NCI-H82 (cell line): Measurements from ENCODE around the gene PHACTR1.

Experiments
- DNase-seq: peaks from one replicate; lab custom pipeline; 2025; lab: John Stamatoyannopoulos, UW

Gene PHACTR1

DNA sequence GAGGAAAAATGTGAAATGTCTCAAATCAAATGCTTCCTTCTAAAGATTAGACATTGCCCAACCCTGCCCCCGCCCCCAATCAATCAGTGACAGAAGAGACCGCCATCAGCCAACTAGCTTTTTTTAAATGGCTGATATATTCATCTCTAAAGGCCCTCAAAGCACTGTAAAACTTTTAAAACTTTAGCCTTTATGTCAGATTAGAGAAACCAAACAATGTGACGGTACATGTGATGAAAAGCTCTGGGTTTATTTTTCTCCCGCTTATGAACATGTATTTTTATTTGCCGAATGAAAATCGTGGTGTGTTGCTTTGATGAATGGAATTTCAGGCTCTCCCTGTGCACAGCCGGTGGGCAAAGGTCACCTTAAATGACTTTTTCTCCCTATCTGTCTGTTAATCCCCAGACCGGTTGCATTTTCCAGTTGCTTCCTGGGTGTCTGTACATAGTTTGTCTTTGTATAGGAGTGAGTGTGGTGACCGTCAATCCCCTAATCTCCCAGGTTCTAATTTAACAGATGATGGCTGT, 573.3 kb downstream of the PHACTR1 start:
- no peak for DNase-seq

DNA sequence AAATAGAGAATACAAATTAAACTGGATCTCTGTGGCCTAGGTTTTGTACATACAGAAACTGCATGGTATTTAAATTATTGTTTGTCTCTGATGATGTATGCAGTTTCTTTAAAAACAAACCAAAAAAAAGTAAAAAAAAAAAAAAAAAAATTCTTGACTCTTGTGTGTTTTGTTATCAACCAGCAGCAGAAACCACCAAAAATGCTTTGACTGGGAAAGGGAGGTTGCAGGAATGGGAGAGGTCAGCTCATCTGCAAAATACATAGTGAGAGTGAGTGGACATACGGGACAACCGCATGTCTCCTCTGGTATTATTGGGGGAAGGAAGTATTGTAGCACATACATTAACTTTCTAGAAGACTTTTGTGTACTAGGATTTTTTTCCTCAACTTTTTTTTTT, 573.8 kb downstream of the PHACTR1 start:
- no peak for DNase-seq

DNA sequence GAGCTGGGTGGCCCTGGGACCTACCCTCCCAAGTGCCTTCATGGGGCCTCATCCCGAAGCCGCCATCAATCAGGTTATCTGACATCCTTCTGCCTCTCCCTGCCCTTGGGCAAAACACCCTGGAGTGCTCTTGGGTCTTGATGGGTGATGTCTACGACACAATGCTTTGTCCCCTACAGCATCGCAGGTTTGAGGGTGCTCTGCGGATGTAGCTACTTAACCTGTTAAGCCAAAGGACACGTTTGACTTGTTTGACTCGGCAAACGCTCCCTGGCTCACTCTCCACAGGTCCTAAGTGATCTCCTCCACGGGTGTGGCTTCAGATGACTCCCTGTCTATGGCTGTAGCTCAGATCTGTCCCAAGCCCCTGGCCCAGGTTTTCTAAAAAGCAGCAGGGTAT, 576.2 kb downstream of the PHACTR1 start:
- DNase-seq = no peak

DNA sequence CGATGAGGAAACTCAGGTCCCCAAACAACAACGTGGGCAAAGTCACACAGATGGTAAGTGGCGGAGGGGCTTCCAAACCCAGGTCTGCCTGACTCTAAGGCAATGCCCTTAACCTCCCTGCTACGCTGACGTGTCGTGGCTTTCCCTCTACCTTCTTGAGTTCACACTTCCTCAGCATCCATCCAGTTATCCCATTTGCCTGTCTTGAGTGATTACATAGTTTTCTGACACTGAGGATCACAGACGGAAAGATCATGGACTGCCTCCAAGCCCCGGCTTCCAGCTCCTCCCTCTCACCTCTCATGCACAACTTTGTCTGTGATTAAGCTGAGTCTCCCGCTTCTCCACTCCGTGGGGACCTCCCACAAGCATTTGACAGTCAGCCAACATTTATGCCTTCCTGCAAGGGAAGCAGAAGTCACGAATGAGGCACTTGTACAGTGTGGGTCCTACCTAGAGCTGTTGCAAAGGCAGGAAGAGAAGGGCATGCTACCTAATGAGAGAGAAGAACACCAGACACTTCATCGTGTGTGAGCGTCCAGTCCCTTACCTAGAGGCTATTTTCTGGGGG, 578.0 kb downstream of the PHACTR1 start:
- no peak for DNase-seq

DNA sequence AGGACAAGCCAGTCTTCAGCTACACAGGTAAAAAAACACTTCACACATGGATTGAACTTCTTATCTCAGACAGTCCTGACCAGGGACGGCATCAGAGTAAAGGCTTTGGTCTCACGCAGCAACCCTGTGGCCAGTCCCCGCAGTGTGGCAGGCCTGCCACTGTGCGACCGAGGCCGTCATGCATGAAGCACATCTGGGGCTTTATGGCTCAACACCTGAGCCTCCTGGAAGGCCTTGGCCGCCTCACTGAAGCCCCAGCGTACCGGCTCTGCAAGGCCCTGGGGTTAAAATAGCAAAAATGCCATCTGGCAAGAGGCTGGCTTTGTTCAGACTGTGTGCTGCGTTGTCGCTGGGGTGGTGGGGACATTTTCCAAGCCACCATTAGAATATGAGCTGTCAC, 579.0 kb downstream of the PHACTR1 start:
- DNase-seq = no peak

DNA sequence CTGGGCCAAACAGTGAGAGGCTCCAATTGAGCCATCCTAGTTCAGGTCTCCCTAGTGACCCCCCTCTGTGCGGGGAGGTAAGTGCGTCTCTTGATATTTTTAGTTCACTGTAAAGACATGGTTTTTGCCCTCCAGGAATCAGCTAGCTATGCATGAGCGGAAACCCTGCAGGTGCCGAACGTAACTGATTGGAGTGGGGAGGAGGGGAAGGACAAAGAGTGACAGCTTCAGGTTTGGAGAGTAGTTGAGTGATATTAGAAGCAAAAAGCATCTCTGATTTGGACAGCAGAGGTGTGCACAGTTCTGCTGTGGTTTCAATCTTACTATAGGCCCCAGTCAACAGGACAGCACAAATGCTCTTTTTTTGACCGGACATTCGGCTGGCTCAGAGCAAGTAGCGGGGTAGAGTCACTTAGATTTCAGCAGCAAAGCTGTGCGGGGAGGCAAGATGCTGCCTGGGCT, 580.0 kb downstream of the PHACTR1 start:
- no peak for DNase-seq

DNA sequence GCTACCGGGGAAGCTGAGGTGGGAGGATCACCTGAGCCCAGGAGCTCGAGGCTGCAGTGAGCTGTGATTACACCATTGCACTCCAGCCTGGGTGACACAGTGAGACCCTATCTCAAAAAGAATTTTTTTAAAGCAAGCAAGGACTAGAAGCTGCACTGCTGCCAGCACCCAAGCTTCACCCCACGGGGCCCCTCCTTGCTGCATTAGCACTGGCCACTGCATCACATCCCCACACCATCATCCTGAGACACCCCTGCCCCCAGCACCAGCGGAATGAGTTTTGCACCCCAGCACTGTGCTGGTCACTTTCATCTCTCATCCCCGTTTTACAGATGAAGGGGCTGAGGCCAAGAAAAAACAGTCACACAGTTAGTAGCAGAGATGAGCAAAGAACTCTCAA, 580.8 kb downstream of the PHACTR1 start:
- no peak for DNase-seq

DNA sequence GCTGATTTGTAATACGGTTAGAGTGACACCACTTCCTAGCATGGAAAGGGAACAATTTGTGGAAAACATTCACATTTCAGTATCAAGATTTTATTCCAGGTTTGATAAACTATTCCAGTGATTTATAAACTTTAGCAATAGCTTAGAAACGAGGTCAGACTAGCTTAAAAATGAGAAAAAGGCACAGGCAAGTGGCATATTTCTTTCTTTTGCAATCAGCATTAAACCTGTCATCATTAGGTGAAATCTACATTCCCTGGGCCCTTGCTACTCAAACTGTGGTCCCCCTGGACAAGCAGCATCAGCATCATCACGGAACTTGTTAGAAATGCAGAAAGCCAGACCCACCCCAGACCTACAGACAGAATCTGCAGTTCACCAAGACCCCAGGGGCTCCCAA, 581.9 kb downstream of the PHACTR1 start:
- DNase-seq = no peak

DNA sequence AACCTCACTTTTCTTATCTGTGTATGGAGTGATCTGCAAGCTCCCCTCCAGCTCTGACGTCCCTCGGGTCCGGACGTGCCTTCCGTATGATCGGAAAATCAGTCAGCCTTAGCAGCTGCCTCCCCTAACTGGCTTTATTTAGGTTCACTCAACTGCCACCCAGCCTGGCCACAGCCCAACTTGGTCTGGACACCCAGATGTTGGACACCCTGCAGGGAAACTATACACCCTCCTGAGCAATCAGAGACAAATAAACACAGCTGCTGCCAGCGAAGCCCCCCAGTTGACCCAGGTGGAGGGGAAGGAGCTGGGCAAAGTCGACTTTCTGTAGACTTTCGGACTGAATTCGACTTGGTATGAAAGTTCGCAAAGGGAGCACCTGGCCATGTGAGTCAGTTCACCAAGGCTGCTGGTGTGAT, 582.8 kb downstream of the PHACTR1 start:
- no peak for DNase-seq

DNA sequence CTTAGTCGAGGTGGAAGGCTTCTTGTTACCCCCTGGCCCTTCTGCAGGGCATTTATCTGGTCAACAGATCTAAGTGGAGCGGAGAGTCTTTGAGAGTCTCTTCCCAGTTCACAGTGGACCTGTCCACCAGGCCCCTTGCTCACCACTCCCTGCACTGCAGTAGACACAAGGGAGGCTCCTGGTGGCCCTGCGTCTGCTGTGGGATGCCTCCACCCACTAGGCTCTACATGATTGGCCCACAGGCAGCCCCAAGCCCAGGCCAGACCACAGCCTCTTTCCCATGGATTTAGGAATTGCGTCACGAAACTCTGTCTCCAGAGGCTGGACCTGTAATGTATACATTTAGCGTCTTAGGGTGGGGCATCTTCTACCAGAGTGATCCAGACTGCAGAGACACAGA, 583.4 kb downstream of the PHACTR1 start:
- no peak for DNase-seq

DNA sequence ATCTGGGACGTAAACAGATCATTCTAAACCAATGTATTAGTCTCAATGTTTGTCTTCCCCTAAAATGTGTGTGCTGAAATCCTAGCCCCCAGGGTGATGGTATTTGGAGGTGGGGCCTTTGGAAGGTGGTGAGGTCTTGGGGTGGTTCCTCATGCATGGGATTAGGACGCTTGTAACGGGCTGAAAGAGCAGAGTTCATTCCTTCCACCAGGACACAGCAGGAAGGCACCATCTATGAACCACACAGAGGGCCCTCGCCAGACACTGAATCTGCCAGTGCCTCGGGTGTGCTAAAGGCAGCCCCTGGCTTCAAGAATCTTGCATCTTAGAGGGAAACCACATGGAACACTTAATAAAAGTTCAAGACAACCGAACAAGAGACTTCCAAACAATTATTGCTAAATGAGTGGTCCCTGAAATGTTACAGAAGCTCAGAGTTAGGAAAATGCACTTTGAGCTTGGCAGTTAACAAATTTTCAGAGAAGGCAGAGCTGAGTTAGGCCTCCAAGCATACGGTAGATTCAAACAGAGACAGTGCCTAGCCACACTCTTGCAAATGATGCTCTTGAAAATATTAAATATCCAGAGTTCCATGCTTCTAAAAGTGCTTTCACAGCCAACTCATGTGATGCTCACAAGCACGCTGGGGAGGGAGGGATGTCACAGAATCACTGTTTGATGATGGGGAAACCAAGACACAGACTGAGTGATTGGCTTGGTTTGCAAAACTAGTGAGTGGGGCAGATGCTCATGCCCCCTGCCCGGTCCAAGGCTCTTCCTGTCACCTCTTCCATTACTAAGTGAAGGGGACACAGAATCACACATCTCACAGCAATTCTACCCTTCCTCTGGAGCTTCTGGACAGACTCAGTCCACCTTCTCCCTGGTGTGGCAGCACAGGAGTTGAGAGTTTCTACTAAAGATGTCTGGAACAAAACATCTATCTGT, 584.4 kb downstream of the PHACTR1 start:
- DNase-seq = no peak

DNA sequence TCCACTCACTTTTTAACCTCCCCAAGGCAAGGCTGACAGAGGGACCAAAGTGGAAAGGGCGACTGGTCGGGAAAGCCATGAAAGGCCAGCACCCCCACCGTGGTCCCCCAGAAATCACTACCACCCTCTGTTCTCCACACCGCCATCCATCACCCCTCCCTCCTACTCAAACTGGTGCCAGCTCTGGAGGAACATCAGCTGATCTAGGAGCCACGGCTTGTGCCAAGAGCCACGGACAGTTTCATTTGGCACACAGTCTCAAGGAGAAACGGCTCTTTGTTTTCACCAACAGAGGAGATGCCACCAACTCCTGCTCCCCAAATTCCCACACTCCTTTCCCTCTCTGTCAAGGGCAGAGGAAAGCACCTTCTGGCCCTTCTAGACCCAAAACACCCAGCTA, 585.7 kb downstream of the PHACTR1 start:
- DNase-seq = no peak

DNA sequence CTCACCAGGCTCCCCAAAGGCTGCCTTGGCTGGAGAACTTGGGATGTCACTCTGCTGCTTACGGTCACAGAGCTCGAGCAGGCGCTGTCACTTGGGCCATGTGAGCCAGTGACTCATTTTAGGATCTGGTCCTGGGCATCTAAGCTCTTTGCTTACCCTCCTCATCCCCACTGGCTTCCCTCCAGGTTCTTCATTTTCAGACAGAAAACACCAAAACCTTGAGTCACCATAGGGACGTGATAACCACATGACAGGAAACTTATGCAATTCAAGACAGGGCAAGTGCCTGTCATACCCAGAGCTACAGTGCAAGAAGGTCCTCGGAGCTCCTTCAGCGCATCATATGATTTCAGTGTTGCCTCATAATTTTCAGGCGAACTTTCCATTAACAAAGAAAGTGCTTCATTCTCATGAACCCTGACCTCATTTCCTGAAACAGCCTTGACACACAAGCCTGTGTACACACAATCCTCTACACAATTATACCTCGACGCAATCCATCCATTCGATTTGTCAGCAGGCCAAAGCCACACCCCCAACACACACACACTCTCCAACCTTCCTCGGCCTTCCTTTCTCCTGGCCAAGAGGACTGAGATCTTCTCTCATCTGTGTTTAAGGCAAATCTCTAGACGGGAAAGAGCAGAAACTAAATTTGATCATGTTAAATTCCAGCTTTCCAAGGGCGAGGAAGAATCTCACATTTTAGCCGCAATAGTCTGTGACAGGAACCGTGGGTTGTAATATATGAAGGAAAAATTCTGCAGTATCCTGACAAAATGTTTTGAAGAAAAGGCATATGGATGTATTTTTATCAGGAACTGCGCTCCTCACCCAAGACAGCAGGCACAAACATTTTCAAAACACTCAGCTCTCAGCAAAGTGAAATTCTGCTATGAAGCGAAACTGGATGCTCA, 586.4 kb downstream of the PHACTR1 start:
- DNase-seq = no peak

DNA sequence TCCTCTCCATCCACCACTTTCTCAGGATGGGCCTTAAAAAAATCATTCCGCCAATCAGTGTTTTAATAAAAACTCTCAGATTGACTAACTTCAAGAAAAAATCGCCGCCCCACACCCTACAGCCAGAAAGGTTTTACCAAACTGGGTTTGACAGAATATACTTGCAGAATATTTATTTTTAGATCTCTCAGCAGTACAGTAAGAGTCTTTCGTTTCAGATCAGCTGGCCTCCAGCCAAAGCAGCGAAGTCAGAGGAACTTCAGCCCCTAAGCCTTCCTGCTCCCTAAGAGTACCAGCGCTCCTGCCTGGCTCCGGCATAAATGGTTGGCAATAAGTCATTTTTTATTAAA, 587.1 kb downstream of the PHACTR1 start:
- DNase-seq = no peak

DNA sequence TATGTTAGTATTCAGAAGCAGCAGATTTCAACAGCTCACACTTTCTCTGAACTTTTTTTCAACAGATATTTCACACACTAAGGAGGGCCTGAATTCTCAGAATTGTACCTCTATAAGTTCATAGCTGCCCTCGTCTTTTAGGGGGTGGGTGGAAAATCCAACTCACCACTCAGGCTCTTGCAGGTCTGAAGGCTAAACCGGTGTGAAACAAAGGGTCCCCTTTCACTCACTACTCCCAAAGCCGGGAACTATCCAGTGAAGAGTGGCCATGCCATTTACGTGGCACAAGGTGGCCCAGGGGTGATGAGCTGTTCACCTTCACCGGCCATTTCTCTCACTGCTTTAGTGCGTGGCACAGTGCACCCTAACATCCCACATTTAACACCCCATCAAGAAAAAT, 587.5 kb downstream of the PHACTR1 start:
- no peak for DNase-seq

DNA sequence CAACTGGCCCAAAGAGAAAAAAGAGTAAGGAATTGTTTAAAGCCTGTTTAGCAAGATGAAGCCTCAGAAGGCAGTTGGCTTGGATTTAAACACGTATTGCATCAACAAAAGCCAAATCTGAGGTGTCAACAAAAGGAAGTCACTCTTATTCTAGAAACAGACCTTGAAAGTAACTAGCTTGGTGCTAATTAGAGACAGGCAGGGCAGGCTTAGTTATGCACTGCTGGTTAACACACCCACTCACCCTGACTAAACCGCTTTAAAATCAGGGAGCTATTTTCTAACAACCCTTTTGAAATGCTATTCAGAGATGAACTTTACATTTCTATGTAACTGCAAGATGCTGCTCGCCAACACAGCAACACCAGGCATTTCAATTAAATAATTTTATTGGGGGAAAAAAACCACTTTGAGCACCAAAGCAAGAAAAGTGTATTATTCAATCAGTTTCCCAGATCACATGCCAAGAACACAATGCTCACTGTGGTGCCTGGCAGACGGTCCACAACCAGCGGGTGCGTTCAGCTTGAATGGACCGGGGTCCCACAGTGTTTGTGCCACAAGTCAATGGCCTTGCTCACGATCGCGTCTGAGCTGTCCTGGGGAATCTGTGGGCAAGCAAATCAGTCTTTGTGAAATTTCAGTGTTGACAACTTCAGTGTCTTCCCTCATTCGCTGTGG, 588.2 kb downstream of the PHACTR1 start:
- no peak for DNase-seq

DNA sequence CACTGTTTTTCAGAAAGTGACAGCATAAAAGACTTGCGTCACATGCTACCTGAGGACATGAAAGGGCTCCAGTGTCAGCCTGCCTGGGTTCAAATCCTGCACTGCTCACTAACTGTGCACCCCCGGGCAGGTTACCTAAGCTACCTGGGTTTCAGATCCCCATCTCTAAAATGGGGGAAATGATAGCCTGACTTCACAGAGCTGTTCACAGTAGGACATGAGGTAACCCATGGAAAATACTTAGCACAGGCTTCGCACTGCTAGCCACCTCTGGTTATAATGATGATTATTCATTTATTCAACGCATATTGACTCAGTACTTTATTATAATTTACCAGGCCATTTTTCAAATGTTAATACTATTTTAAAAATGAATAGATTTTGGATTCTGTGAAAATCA, 588.7 kb downstream of the PHACTR1 start:
- DNase-seq = no peak

DNA sequence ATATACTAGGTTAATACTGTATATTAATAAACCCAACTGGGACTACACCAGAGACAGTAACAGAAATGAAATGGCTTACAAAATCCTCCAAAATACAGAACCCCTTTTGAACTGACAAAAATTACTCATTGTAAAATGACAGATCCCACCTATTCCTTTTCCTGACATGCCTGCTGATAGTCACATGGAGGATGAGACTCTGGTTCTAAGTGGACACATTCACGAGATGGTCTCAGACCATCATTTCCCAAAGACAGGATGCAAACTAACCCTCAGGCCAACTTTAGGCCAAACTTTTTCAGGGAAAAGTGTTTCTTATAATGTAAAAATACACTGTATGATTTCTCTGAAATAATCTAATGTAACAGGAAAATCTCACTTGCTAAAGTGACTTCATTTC, 589.2 kb downstream of the PHACTR1 start:
- no peak for DNase-seq

DNA sequence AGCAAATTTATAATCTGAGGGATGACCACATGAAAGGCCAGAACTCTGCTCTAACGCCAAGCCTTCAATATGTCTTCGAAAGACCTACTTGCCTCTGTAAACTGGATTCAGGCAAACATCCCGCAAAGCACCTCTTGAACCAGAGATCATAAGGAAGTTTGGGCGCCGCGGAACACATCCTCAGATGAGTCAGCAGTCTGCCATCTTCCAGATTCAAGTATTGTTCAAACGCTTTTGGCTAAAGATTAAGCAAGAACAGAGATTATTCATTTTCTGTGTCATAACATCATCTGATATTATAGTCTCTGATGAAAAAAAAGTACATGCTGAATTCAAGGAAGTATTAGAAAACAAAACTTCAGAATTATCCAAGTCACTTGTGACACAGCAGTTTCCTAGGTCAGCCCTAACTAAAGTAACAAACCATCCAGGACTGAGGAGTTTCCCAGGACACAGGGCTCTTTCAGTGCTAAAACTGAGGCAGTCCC, 591.0 kb downstream of the PHACTR1 start:
- DNase-seq = no peak

DNA sequence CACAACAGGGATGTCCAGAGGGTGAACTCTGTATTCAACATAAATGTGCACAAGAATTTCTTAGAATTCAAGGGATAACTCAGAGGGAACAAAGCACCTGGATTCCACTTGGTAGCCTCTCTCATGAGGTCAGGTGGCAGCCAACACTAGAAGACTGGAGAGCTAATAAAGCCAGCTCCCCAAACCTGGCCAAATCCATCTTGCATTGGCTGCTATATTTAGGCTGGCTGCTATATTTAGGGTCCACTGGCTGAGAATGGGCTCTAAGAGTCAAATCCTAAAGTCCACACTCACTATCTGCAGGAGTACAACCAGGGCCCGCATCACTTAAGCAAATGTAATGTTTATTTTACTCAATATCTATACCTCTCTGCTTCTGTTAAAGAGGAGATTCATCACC, 591.8 kb downstream of the PHACTR1 start:
- no peak for DNase-seq

DNA sequence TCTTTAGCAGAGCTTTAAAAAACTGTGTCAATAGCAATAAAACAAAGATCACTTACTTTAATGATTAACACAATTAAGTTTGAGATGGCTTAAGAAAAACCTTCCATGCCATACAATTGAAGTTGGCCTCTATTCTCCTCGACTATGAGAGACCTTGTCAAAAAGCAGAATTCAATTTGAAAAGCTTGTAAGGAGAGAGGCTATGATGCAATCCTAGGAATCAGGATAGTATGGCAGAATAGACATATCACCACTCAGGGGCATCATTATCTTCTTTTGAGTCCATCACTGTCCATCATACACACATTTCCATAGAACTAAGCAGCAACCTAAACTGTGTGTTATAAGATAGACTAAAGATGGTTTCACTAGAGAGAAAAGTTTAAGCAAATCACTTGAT, 594.6 kb downstream of the PHACTR1 start:
- DNase-seq = no peak

DNA sequence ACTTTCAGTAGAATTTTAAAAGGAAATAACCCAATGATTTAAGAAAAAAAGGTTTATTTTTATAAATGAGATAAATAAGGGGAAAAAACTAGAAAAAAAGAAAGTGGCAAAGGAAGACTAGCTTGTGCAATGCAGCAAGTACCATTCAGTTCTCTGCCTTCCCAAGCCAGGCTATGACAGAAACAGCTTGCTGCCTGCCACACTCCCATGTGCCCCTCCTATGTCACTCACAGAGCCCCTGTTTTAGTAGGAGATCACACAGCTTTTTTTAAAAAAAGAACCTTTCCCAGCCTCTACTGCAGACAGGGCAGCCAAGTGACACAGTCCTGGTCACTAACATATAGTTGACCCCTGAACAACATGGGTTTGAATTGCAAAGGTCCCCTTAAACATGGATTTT, 598.2 kb downstream of the PHACTR1 start:
- no peak for DNase-seq
